Activated CD8-positive, alpha-beta T cell treated with anti-CD3 and anti-CD28 coated beads, Interleukin-2, amount 10 ng/mL, durations not matched to agents 7 days and 5 days (primary cell): Measurements from ENCODE around the gene MALL. TPM values are rescaled to one million over a fixed set of nuclear protein-coding genes. Genes with fewer than 3 reads are reported as not detected.
"Not testable (repeated sequence)": the region's sequence is repeated elsewhere in the genome, so short reads cannot be mapped to it uniquely, and the experiment has no call there.

Experiments
- ATAC-seq: fragments of 150-1000 bp; cut with Tn5 transposase; one replicate; pipeline ENCODE4 v1.10.0; 2021; ENCODE audit warnings: moderate library complexity
- CTCF ChIA-PET: fragments of 350-600 bp; sonication (Branson Sonifier 250); formaldehyde crosslinking; loops from one replicate; lab custom pipeline; 2021; ENCODE audit warnings: antibody characterized with exemption; lab: Charles Lee
- POLR2A ChIA-PET: fragments of 350-600 bp; sonication (Branson Sonifier 250); formaldehyde crosslinking; loops from one replicate; lab custom pipeline; 2021; ENCODE audit warnings: antibody characterized with exemption; lab: Charles Lee
- DNase-seq: peaks from one replicate; pipeline ENCODE4 v3.0.0-alpha.2; 2020
- H3K27ac Mint-ChIP-seq: one replicate; pipeline ENCODE4 v1.8.0; 2021; ENCODE audit warnings: mild to moderate bottlenecking, mixed read lengths
- H3K27me3 Mint-ChIP-seq: one replicate; pipeline ENCODE4 v1.8.0; 2021; ENCODE audit warnings: low read depth, mixed read lengths
- H3K36me3 Mint-ChIP-seq: one replicate; pipeline ENCODE4 v1.8.0; 2021; ENCODE audit warnings: low read depth, mixed read lengths
- H3K4me1 Mint-ChIP-seq: one replicate; pipeline ENCODE4 v1.8.0; 2021; ENCODE audit warnings: low read depth, mixed read lengths
- H3K4me3 Mint-ChIP-seq: one replicate; pipeline ENCODE4 v1.8.0; 2021; ENCODE audit warnings: mild to moderate bottlenecking, mixed read lengths
- H3K9me3 Mint-ChIP-seq: one replicate; pipeline ENCODE4 v1.8.0; 2022; ENCODE audit warnings: mixed read lengths; ENCODE audit not compliant: insufficient read depth
- total RNA-seq, 2 experiments: library from RNA; stranded (reverse); gene quantifications; one replicate each; pipeline ENCODE4 v1.2.3, GENCODE V29; 2021

The MALL gene
- total RNA-seq, 2 experiments from 2014 or later = not detected

GRCh38 chr2:110054521-110055407 lies 60.9 kb downstream of the MALL start:
- H3K27ac Mint-ChIP-seq, CTCF ChIA-PET, H3K27me3 Mint-ChIP-seq, H3K36me3 Mint-ChIP-seq, H3K9me3 Mint-ChIP-seq, ATAC-seq, POLR2A ChIA-PET, H3K4me1 Mint-ChIP-seq, H3K4me3 Mint-ChIP-seq, DNase-seq: not testable (repeated sequence)

DNA sequence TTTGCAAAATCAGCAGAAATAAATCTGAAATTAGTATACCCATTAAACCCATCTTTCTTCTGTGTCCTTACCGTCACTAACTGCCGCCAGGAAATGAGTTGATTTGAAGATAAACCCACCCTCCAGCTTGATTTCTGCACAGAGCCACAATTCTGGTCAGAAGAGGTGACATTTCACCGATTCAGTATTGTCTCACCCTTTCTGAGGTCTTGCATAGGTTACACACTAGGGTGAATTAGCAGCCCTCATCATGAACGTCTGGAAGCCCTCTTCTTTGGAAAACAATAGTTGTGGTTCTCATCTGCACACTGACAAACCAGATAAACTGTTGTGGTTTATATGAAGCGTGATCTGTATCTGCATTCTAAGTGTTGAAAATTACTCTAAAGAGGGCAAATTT lies 61.9 kb downstream of the MALL start:
- H3K27ac Mint-ChIP-seq, H3K27me3 Mint-ChIP-seq, DNase-seq, ATAC-seq, H3K4me1 Mint-ChIP-seq, H3K36me3 Mint-ChIP-seq, CTCF ChIA-PET, POLR2A ChIA-PET, H3K4me3 Mint-ChIP-seq, H3K9me3 Mint-ChIP-seq: not testable (repeated sequence)

DNA sequence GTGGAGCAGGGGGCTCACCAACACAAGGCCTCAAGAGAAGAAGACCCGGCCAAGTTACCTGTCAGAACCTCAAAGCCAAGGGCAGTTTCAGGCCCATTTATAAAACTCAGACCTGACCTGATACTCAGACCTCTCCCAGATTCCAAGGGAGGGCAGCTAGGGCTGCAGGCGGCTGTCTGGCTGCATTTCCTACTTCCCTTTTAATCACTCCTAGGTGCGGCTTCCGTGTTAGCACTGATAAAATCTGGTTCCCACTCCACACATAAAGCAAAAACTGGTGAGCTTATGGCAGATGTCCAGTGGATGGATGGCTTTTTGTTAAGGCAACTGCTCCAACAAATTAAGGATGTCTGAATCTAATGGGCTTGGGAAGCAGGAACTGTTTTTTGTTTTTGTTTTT lies 63.5 kb downstream of the MALL start:
- H3K4me3 Mint-ChIP-seq, DNase-seq, ATAC-seq, H3K27me3 Mint-ChIP-seq, H3K36me3 Mint-ChIP-seq, CTCF ChIA-PET, H3K27ac Mint-ChIP-seq, H3K9me3 Mint-ChIP-seq, POLR2A ChIA-PET, H3K4me1 Mint-ChIP-seq: not testable (repeated sequence)

- H3K9me3 Mint-ChIP-seq, CTCF ChIA-PET, H3K27ac Mint-ChIP-seq, ATAC-seq, POLR2A ChIA-PET, H3K4me3 Mint-ChIP-seq, H3K27me3 Mint-ChIP-seq, H3K36me3 Mint-ChIP-seq, H3K4me1 Mint-ChIP-seq, DNase-seq: not testable (repeated sequence)
Observed at GRCh38 chr2:110050222-110050621, 65.4 kb downstream of the MALL start.

DNA sequence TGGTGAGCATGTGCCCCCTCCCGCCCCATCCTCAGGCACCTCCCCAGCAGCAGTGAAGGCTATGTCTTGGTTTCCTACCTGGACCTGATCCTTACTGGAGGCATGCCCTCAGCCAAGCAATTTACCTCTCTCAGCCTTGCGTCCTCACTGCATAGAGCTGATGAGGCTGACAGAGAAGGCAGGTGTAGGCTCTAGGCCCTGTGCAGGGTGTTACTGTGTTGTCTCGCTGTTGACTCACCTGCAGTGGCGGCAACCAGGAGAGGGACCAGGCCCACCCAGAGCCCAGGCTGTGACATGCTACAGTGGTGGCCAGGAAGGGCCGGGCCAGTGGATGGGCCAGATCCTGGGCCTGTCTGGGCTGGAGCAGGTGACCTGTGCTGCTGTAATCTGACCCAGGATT lies 65.9 kb downstream of the MALL start:
- H3K36me3 Mint-ChIP-seq, H3K9me3 Mint-ChIP-seq, POLR2A ChIA-PET, H3K27ac Mint-ChIP-seq, H3K4me3 Mint-ChIP-seq, H3K4me1 Mint-ChIP-seq, DNase-seq, H3K27me3 Mint-ChIP-seq, CTCF ChIA-PET, ATAC-seq: not testable (repeated sequence)

GRCh38 chr2:110048255-110049197 lies 67.1 kb downstream of the MALL start:
- H3K36me3 Mint-ChIP-seq, H3K27me3 Mint-ChIP-seq, H3K4me3 Mint-ChIP-seq, H3K27ac Mint-ChIP-seq, ATAC-seq, H3K4me1 Mint-ChIP-seq, CTCF ChIA-PET, POLR2A ChIA-PET, H3K9me3 Mint-ChIP-seq, DNase-seq: not testable (repeated sequence)

GRCh38 chr2:110047225-110047624 lies 68.4 kb downstream of the MALL start:
- DNase-seq = not testable (repeated sequence)

GRCh38 chr2:110041941-110042660 lies 73.5 kb downstream of the MALL start:
- H3K27ac Mint-ChIP-seq, POLR2A ChIA-PET: not testable (repeated sequence)

More at GRCh38 chr2:110047225-110047624, 68.4 kb downstream of the MALL start:
- H3K4me1 Mint-ChIP-seq, H3K36me3 Mint-ChIP-seq, H3K4me3 Mint-ChIP-seq, H3K27ac Mint-ChIP-seq, ATAC-seq, H3K9me3 Mint-ChIP-seq, H3K27me3 Mint-ChIP-seq, POLR2A ChIA-PET, CTCF ChIA-PET: not testable (repeated sequence)

GRCh38 chr2:110037336-110037735 lies 78.3 kb downstream of the MALL start:
- H3K9me3 Mint-ChIP-seq, H3K36me3 Mint-ChIP-seq, H3K27ac Mint-ChIP-seq, CTCF ChIA-PET, POLR2A ChIA-PET, H3K4me3 Mint-ChIP-seq, ATAC-seq, DNase-seq, H3K27me3 Mint-ChIP-seq, H3K4me1 Mint-ChIP-seq: not testable (repeated sequence)

More at GRCh38 chr2:110041941-110042660, 73.5 kb downstream of the MALL start:
- H3K4me1 Mint-ChIP-seq, H3K4me3 Mint-ChIP-seq, H3K36me3 Mint-ChIP-seq, ATAC-seq, H3K27me3 Mint-ChIP-seq, CTCF ChIA-PET, H3K9me3 Mint-ChIP-seq, DNase-seq: not testable (repeated sequence)

DNA sequence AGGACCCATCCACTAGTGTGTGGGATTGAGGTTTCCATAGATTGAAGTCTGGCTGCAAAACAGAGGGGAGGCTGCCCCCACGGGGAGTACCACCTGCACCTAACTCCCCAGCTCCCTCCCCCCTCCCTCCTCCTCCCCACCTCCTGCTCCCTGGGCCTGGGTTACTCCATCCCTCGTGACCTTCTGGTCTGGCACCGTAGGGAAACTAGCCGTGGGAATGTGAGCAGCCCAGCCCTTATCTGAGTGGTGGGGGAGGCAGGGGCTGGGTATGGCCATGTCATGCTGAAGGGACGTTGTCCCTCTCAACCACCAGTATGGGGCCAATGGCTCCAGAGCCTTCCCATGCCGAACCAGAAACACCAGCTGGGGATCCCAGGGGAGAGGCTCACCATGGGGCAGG lies 80.2 kb downstream of the MALL start:
- H3K27me3 Mint-ChIP-seq, H3K27ac Mint-ChIP-seq, H3K4me1 Mint-ChIP-seq, DNase-seq, H3K9me3 Mint-ChIP-seq, ATAC-seq, POLR2A ChIA-PET, CTCF ChIA-PET, H3K36me3 Mint-ChIP-seq, H3K4me3 Mint-ChIP-seq: not testable (repeated sequence)

GRCh38 chr2:110034935-110035334 lies 80.7 kb downstream of the MALL start:
- CTCF ChIA-PET, POLR2A ChIA-PET, DNase-seq, H3K4me1 Mint-ChIP-seq, ATAC-seq, H3K9me3 Mint-ChIP-seq, H3K27ac Mint-ChIP-seq, H3K27me3 Mint-ChIP-seq, H3K36me3 Mint-ChIP-seq, H3K4me3 Mint-ChIP-seq: not testable (repeated sequence)
